HAP-1 (cell line): ENCODE data around the gene DUSP16.

Experiments
- DNase-seq, 2 experiments: peaks; one replicate each; pipeline ENCODE4 v3.0.0-alpha.2; 2016 to 2020; ENCODE audit warnings: low spot score in 2 of 2
- H3K27me3 ChIP-seq: fragments of 250-450 bp; sonication (Bioruptor Pico); 2 replicates; pipeline ENCODE4 v1.5.1; 2020; ENCODE audit warnings: low read depth, mild to moderate bottlenecking, moderate library complexity
- H3K36me3 ChIP-seq: fragments of 250-450 bp; sonication (Bioruptor Pico); replicated peaks from 2 replicates; pipeline ENCODE4 v1.5.1; 2020; ENCODE audit warnings: mild to moderate bottlenecking
- H3K4me1 ChIP-seq: fragments of 250-450 bp; sonication (Bioruptor Pico); 2 replicates; pipeline ENCODE4 v1.5.1; 2020; ENCODE audit warnings: mild to moderate bottlenecking
- H3K4me3 ChIP-seq: fragments of 250-450 bp; sonication (Bioruptor Pico); 2 replicates; pipeline ENCODE4 v1.5.1; 2020; ENCODE audit warnings: mild to moderate bottlenecking, moderate library complexity
- H3K9me3 ChIP-seq: fragments of 250-450 bp; sonication (Bioruptor Pico); 2 replicates; pipeline ENCODE4 v1.5.1; 2020; ENCODE audit warnings: mild to moderate bottlenecking, moderate library complexity
- in situ Hi-C: fragments of 300-500 bp; cut with MboI; formaldehyde crosslinking; loops from 3 replicates; pipeline ENCODE4 v1.14.3; 2020; ENCODE audit warnings: low sequenced_read_pairs, inconsistent platforms, mixed read lengths

DUSP16 gene

GRCh38 chr12:12447837-12448236, 114.8 kb downstream of the DUSP16 start:
- no peak overlapping the region for H3K4me3 ChIP-seq
- no peaks in the 10 kb centered on the region for H3K36me3 ChIP-seq
- DNase-seq = no peak
- in situ Hi-C loops = no loop called here
- H3K9me3 ChIP-seq = no peaks in the 10 kb centered on the region
- no peaks in the 10 kb centered on the region for H3K4me1 ChIP-seq
- H3K27me3 ChIP-seq = no peaks in the 10 kb centered on the region

- no peak for DNase-seq
- Histone ChIP-seq H3K27me3 (no peaks in the 10 kb centered on the region), H3K36me3 (no peaks in the 10 kb centered on the region), H3K9me3 (no peaks in the 10 kb centered on the region), H3K4me3 (no peak overlapping the region), H3K4me1 (peaks cover 4% of the 10 kb centered on the region; the same call in 1 of the 2 replicates)
- in situ Hi-C loops = no loop called here
Measured at GRCh38 chr12:12447236-12447635, 115.4 kb downstream of the DUSP16 start.

- Histone ChIP-seq H3K9me3 (no peaks in the 10 kb centered on the region), H3K36me3 (no peaks in the 10 kb centered on the region), H3K4me3 (no peak overlapping the region), H3K4me1 (peaks cover 6% of the 10 kb centered on the region; the same call in 1 of the 2 replicates), H3K27me3 (no peaks in the 10 kb centered on the region)
- in situ Hi-C loops = no loop called here
- DNase-seq = no peak
Measured at GRCh38 chr12:12446786-12447185, 115.9 kb downstream of the DUSP16 start.

GRCh38 chr12:12445882-12446181, 116.8 kb downstream of the DUSP16 start:
- Histone ChIP-seq H3K36me3 (no peaks in the 10 kb centered on the region), H3K9me3 (no peaks in the 10 kb centered on the region), H3K27me3 (no peaks in the 10 kb centered on the region), H3K4me3 (no peak overlapping the region), H3K4me1 (peaks cover 6% of the 10 kb centered on the region; the same call in 1 of the 2 replicates)
- DNase-seq = no peak
- in situ Hi-C loops = no loop called here

DNA sequence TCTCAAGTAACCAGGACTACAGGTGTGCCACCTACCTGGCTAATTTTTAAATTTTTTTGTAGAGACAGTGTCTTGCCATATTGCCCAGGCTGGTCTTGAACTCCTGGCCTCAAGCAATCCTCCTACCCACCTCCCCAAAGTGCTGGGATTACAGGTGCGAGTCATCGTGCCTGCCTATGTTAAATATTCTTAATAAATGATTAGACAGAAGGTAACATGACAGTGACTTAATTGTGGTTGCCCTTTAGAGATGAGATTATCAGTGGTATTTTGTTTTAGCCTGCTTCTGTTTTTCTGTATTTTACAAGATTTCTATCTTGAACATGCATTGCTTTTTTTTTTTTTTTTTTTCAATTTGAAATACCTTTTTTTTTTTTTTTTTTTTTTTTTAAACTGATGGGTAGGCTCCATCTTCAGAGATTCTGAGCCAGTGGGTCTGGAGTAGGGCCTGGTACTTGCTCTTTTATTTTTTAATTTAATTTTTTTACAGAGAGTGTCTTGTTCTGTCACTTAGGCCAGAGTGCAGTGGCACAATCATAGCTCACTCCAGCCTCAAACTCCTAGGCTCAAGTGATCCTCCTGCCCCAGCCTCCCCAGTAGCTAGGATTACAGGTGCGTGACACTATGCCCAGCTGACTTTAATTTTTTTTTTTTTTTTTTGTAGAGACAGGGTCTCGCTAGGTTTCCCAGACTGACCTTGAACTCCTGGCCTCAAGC, 117.3 kb downstream of the DUSP16 start:
- Histone ChIP-seq H3K4me3 (no peak overlapping the region), H3K27me3 (no peaks in the 10 kb centered on the region), H3K9me3 (no peaks in the 10 kb centered on the region), H3K4me1 (peaks cover 6% of the 10 kb centered on the region; the same call in 1 of the 2 replicates), H3K36me3 (no peaks in the 10 kb centered on the region)
- DNase-seq = no peak
- in situ Hi-C loops = no loop called here

DNA sequence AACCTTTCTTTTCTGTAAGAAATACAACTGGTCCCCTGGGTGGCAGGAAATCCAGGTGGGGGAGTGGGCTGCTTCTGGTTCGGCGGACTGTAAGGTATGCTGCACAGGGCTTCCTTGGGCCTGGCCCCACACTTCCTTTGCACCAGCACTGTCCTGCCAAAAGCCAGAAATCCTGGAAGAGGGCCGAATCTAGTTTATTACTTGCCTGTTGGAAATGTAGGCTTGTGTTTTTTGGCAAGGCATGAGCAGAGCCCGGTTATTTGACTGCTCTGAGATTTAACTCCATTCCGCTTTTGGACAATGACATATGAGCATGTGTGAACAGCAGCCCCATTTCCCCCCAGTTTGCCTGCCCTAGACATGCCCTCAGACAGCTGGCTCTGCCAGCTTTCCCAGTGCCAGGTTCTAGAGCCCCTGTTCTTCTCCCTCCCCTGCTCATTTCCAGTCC, 119.2 kb downstream of the DUSP16 start:
- no peak for DNase-seq
- H3K9me3 ChIP-seq = no peaks in the 10 kb centered on the region
- no peaks in the 10 kb centered on the region for H3K27me3 ChIP-seq
- H3K4me3 ChIP-seq = no peak overlapping the region
- in situ Hi-C loops = no loop called here
- H3K4me1 ChIP-seq = peaks cover 6% of the 10 kb centered on the region; the same call in 1 of the 2 replicates
- no peaks in the 10 kb centered on the region for H3K36me3 ChIP-seq

DNA sequence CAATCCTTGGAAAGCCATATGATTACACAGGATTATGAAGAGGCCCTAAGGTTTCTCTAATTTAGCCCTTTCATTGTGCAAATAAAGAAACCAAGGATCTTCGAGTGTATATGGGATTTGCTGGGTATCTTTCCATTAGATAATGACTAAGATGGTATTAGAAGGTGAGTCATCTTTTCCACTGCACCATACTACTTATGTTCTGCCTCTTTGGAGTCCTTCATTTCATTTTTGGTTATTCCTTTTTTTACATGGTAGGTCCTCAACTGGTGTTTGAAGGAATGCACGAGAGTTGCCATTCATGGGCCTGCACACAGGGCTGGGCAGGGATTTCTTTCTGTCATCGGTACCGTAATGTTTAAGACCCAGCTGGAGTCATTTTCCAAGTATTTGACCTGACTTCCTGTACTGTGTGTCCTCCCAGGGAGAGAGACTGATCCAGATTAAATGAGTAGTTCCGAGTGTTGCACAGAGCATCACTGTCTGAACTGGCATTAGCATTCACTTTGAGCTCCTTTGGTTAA, 120.1 kb downstream of the DUSP16 start:
- Histone ChIP-seq H3K4me3 (no peak overlapping the region), H3K4me1 (peaks cover 6% of the 10 kb centered on the region; the same call in 1 of the 2 replicates), H3K27me3 (no peaks in the 10 kb centered on the region), H3K36me3 (no peaks in the 10 kb centered on the region), H3K9me3 (no peaks in the 10 kb centered on the region)
- no peak for DNase-seq
- in situ Hi-C loops = no loop called here

GRCh38 chr12:12441843-12442461, 120.7 kb downstream of the DUSP16 start:
- Histone ChIP-seq H3K9me3 (no peaks in the 10 kb centered on the region), H3K4me3 (no peak overlapping the region), H3K36me3 (no peaks in the 10 kb centered on the region), H3K4me1 (peaks cover 6% of the 10 kb centered on the region; the same call in 1 of the 2 replicates), H3K27me3 (no peaks in the 10 kb centered on the region)
- DNase-seq = no peak
- in situ Hi-C loops = no loop called here

- no peak overlapping the region for H3K4me3 ChIP-seq
- H3K9me3 ChIP-seq = no peaks in the 10 kb centered on the region
- no peaks in the 10 kb centered on the region for H3K36me3 ChIP-seq
- H3K27me3 ChIP-seq = no peaks in the 10 kb centered on the region
- DNase-seq = no peak
- H3K4me1 ChIP-seq = peaks cover 6% of the 10 kb centered on the region; the same call in 1 of the 2 replicates
- in situ Hi-C loops = no loop called here
Measured at GRCh38 chr12:12441429-12441807, 121.2 kb downstream of the DUSP16 start.

DNA sequence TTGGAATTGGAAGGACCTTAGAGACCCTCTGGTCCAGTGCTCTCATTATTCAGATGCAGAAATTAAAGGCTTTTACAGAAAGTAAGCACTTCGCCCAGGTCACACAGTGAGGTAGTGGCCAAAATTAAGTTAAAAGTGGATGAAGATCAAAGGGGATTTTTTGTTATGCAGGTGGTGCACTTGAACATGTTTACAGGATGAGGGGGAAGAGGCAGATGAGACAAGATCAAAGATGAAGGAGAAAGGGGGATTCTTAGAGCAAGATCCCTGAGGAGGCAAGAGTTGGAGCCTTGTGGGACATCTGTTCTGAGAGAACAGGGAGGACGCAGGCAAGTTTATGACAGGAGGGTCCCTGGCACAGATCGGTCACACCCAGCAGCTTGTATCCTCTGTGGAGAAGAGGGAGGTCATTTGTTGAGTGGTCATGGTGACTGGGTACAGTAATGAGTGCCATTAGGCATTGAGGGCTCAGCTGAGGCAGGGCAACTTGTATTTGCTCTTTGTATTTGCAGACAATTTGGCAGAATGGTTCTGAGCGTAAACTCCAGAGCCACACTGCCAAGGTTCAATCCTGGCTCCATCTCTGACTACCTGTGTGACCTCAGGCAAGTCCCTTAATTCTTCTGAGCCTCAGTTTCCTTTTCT, 121.8 kb downstream of the DUSP16 start:
- DNase-seq = no peak
- in situ Hi-C loops = no loop called here
- Histone ChIP-seq H3K27me3 (no peaks in the 10 kb centered on the region), H3K9me3 (no peaks in the 10 kb centered on the region), H3K36me3 (no peaks in the 10 kb centered on the region), H3K4me3 (no peak overlapping the region), H3K4me1 (peaks cover 6% of the 10 kb centered on the region; the same call in 1 of the 2 replicates)

- no peak for DNase-seq
- H3K4me3 ChIP-seq = no peak overlapping the region
- H3K4me1 ChIP-seq = peaks cover 6% of the 10 kb centered on the region; the same call in 1 of the 2 replicates
- H3K9me3 ChIP-seq = no peaks in the 10 kb centered on the region
- H3K27me3 ChIP-seq = no peaks in the 10 kb centered on the region
- in situ Hi-C loops = no loop called here
- no peaks in the 10 kb centered on the region for H3K36me3 ChIP-seq
Measured at GRCh38 chr12:12439636-12440035, 123.0 kb downstream of the DUSP16 start.

DNA sequence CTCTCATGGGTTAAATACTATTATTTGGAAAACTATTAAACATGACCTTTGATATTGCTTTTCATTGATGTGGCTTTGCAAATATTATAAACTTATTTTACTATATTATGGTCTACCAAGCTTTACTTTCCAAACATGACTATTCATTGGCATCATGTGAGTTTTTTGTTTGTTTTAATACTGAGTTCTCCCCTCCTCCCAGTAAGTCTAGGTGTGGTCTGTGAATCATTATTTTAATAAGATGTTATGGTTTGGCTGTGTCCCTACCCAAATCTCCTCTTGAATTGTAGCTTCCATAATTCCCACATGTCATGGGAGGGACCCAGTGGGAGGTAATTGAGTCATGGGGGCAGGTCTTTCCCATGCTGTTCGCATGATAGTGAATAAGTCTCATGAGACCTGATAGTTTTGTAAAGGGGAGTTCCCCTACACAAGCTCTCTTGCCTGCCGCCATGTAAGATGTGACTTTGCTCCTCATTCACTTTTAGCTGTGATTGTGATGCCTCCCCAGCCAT, 125.8 kb downstream of the DUSP16 start:
- Histone ChIP-seq H3K9me3 (no peaks in the 10 kb centered on the region), H3K4me1 (peaks cover 4% of the 10 kb centered on the region), H3K4me3 (no peak overlapping the region), H3K36me3 (no peaks in the 10 kb centered on the region), H3K27me3 (no peaks in the 10 kb centered on the region)
- in situ Hi-C loops = no loop called here
- DNase-seq = no peak

- DNase-seq = no peak
- H3K9me3 ChIP-seq = no peaks in the 10 kb centered on the region
- peaks cover 13% of the 10 kb centered on the region for H3K4me1 ChIP-seq
- H3K4me3 ChIP-seq = no peak overlapping the region
- in situ Hi-C loops = no loop called here
- no peaks in the 10 kb centered on the region for H3K27me3 ChIP-seq
- H3K36me3 ChIP-seq = no peaks in the 10 kb centered on the region
Measured at GRCh38 chr12:12433203-12433731, 129.4 kb downstream of the DUSP16 start.
